CD4-positive, alpha-beta T cell treated with Interleukin-21 for 1 hour (primary cell): Measurements from ENCODE around the gene CREG1.
"Not testable (repeated sequence)": the region's sequence is repeated elsewhere in the genome, so short reads cannot be mapped to it uniquely, and the experiment has no call there.

Experiments
- DNase-seq: peaks from one replicate; pipeline ENCODE4 v3.0.0-alpha.2; 2020

CREG1 gene

DNA sequence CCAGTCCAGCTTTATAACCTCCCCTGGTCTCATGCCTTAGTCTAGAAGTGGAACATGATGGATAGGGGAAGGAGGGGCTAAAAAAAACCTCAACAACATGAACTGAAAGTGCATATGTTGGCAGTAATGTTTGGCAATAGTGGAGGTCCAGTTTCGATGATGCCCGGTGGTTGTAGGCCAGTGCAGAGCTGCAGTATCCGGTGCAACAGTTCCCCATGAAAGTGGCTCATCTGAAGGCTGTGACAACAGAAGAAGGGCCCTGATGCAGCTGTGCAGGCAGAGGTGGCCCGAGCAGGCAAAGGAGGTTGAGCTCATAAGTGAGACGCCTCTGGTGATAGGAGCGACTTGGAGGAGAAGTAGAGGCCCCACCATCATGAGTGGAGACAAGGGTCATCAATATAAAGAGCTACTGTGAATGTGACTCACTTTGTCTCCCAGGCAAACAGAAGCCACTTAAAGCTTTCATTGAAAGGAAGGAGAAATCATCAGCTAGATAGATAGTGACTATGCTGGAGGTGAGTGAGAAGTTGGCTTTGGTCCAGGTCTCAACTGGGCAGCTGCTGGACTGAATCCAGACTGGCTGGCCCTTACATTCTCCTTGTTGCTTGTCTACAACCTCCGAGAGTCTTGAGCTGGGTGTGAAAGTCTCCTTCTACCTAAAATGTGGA is 10.2 kb upstream of the CREG1 start:
- peak; percentile 7 for DNase-seq

GRCh38 chr1:167562702-167563101 is 9.1 kb upstream of the CREG1 start:
- DNase-seq = no peak

DNA sequence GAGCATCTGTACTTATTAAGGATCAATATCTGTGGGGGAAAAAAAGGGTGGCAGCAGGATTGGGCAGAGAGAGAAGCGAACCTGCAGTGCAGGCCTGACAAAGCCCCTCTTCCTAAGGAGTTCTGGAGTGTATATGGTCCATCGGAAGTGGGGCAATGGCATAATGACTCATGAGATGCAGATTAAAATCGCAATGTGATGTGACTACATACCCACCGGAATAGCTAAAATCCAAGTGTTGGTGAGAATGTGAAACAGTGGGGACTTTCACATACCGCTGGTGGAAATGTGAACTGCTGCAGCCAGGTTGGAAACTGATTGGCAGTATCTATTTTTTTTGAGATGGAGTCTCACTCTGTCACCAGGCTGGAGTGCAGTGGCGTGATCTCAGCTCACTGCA is 8.2 kb upstream of the CREG1 start:
- no peak for DNase-seq

DNA sequence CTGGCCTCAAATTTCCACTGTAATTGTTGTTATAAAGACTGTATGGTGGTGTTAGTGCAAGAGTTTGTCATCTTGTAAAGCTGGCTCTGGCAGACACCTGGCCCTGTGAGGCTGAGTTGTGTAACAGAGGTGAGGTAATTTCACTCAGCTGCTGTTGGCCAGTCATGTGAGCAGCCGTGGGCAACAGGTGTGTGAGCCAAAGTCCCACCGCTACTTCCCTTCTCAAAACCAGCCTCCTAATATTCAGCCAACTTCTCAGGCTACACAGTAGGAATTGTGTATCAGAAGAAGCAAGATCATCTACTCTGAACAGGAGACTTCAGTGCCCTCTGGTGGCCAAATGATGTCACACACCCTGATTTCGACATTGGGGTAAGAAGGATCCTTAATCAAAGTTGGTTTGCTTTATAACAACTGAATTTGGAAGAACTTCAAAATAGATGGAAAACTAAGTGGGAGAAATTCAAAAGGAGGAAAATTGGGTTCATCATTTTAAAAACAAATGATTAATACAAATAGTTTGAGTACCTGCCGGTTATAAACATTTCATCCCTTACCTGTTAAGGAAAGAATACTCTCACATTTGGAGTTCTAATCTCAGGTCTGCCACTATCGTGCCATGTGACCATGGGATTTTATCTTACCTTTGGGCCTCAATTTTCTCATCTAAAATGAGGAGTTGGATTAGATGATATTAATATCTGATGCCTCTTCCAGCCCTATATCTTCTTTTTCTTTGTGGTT is 2.6 kb upstream of the CREG1 start:
- peak; percentile 81 for DNase-seq

DNA sequence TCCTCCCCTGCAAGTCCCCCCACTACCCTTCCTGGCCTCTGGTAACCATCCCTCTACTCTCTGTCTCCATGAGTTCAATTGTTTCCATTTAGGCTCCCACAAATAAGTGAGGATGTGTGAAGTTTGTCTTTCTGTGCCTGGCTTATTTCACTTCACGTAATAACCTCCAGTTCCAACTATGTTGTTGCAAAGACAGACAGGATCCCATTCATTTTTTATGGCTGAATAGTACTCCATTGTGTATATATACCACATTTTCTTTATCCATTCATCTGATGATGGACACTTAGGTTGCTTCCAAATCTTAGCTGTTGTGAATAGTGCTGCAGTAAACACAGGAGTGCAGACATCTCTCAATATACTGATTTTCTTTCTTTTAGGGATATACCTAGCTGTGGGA is 1.5 kb upstream of the CREG1 start:
- DNase-seq = not testable (repeated sequence)

DNA sequence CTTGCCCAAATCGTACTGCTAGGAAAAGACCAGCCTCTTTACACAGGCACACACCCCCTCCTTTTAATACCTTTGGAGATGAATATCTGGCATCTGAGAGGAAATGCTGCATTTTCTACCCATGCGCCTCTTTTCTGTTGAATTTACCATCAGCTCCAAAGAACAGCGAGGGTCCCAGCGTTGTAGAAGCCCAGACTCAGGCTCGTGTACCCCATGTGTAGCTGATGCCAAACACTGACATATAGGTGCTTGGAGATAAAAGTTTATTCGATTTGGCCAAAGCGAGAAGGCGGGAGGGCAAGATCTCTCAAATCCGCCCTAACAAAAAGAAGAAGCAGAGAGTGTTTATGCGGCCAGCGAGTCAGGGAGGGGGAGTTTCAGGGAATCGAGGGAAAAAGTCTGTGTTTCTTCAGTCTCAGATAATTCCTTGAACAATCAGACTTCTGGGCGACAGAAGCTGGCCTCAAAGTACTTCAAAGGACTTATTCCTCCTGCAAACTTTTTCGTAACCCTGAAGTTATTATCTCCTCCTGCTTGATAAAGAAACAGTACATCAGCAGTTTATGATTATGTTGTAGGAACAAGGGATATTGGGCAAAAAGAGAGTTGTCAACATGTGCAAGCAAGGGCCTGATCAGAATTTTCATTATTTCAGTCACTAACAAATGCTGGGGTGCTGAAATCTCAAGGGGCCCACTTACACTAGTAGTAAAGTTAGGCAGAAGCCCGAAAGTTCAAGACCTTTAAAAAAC is 642 bp upstream of the CREG1 start:
- no peak for DNase-seq

DNA sequence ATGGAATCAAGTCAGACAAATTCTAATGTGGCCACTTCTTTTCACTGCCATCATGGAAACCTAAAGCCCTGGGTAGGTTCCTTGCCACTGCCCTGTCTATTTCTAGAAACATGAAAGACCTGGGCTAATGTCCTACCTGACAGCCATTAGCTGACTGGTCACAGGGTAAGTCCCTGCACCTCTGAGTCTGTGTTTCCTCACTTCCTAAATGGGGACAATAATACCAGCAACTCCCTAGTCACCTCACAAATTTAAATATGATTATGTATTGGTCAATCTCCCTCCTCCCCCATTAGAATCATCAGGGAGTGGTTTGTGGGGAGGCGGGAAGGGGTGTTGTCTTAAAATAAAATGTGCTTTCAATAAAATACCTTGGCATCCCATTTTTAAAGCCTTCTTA is 2.2 kb downstream of the CREG1 start:
- DNase-seq = no peak

DNA sequence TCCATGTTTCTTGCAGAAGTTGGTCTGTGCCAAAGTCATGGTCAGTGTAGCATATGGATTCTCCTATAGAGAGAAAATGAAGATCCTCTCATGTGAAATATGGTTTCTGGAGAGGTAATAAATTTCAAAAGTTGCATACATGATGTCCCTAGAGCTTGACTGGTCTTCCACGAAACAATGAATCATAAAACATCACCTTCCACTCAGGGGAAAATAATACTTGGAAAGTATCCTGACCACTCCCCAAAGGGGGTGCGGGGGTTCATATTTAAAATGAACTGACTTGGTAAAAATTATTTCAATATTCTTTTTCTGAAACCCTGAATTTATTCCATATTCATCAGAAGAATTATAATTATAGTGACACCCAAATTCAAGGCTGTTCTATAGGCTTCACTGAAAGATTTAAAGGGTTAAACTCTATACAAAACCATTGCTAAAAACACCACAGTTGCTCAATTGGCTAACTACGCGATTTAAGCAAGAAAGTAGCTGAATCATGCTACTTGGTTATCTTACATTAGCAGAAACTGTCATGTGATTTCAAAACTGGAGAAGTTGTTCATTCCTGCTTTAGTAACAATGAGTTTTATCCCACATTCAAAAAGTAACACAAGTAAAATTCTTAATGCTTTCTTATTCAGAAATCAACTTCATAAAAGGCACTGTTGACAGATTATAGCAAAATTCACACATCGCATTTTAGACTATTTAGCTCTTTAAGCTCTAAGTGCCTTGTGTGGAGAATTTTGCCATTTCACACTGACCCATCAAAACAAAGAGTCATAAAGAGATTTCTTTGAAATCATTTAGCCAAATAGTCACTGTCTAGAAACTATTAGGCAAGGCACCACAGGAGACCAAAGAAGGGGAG is 5.3 kb downstream of the CREG1 start:
- no peak for DNase-seq

DNA sequence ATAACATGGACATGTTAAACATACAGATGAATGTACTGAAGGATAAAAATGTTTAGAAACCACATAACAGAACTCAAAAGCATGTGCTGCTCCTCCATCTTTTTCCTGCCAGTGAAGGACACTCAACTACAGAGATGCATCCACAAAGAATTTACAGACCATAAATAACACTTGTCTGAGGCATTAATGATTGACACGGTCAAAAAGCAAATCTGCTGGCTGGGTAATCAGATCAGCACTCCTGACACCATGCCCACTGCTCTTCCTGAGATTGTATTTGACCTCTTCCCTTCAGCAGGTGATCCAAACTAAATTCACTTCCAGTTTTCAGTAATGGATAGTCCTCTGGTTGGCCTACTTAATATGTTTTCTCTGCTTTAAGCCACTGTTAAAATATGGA is 6.6 kb downstream of the CREG1 start:
- DNase-seq = no peak

DNA sequence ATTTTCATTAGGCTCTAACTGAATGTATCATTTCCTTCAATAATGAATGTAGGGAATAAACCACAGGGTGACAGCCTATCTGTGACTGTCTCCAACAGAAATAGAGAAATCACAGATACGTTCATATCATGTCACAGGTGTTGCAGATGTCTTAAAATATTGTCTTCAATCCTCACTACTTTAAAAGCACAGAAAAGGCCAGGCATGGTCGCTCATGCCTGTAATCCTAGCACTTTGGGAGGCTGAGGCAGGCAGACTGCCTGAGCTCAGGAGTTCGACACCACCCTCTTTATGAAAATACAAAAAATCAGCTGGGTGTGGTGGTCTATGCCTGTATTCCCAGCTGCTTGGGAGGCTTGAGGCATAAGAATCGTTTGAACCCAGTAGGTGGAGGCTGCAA is 8.2 kb downstream of the CREG1 start:
- DNase-seq = no peak

DNA sequence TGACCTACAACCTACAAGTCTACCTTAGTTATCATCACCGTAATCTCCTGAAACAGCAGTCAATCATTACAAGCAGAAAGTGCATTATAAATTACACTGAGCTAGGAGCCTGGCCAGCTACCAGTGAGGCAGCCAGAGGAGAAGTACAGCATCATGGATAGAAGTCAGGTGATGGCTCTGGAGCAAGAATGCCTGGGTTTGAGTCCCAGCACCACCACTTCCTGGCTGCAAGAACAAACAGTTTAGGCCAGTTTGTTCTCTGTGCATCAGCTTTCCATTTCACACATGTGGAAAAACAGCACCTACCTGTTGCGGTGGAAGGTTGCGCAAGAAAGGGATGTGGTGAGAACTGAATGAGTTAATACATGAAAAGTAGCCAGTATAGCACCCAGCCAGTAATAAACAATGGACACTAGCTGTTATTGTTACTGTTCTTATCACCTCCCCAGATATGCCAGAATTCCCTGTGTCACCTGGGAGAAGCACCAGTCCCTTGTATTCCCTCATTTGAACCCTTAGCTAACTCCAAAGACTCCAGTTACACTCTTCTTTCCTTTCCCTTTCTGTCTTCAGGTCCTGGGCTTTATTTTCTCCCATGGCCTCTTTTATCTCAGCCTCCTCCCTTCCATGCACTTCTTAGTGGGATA is 9.0 kb downstream of the CREG1 start:
- DNase-seq = no peak

- no peak for DNase-seq
These were observed 10.2 kb downstream of the CREG1 start for GRCh38 chr1:167543199-167543990.

- no peak for DNase-seq
These were observed 11.2 kb downstream of the CREG1 start for GRCh38 chr1:167542109-167543032.

DNA sequence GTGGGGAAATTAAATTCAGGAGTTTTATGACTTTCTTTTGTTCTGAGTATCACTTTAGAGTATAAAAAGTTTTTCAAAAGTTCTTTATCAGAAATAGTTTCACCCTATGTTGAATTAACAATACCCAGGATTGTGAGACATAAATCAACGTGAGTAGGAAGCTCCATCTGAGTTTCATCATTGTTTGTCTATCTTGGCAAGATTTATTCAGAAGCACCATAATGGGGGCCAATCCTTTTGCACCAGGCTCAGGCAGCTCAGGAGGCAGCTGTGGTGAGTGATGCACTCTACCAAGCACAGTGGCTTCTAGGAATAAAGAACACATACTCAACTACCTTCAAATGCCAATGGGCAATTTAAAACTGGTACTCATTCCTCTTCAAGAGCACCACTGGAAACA is 12.0 kb downstream of the CREG1 start:
- no peak for DNase-seq

DNA sequence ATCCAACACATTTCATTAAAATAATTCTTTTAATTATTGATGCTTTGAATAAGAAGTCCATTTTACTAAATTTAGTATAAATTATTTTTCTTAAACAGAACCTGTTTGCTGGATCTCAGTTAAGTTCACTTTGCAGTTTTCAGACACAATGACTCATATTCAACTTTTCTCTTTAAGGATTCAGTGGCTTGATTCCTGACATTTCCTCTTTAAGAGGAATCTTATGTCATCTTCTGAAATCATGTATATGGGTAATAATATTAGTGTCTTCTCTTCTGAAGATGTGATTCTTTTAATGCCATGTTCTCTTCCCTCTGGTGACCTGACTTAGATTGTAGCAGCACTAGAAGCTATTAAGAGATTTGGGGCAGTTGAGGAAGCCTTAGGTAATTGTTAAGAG is 12.6 kb downstream of the CREG1 start:
- no peak for DNase-seq

DNA sequence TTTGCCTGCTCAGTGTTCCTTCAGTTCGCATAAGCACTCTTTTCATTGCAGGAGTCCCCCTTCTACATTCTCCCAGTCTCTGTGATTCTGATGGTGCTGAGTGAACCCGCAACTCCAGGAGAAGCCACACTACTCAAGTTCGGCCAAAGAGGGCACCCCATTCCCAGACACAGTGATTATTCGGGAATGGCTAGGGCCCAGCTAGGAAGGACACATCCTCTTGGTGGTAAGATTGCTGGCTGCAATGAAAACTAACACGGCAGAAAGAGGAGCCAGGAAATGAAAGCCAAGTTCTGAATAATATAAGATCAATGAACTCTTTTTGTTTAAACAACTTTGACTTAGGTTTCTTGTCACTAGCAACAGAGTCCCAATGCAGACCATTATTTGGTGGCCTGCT is 14.9 kb downstream of the CREG1 start:
- no peak for DNase-seq

- peak; percentile 69 for DNase-seq
These were observed 19.7 kb downstream of the CREG1 start for GRCh38 chr1:167533851-167534300.

DNA sequence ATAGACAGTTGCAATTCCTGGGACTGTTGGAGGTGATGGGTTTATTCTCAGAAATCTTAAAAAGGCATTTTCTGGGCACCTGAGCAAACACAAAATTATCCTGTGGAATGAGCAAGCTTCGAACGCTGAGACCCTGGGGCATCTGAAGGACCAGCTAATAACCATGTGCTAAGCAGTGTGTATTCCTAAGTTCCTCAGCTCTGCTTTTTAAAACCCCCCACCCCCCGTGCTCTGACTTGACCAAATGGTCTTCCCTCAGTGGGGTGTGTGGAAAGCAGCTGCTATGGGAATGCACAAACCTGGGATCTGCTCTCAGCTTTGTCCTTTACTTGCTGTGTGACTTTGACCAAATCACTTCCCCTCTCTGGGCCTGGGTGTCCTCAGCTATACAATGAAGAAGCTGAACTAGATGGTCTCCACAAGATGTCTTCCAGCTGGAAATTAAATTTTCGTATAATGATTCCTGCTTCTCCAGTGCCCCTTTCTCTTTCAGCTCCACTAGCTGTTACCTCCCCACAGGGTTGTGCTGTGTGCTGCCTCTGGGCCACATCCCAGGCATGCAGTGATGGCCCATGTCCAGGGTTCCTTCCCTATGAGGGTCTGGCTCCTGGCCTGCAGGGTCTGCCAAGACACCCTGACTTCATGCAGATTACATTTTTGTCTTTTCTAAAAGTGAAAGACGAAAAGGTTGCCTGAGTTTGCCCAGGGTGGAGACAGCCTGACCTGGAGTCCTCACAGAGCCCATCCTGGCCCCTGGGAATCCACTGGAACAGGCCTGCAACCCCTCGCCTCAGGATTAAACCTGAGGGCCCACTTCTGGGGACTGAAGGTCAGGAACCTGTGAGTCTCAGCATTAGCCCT is 20.4 kb downstream of the CREG1 start:
- no peak for DNase-seq

DNA sequence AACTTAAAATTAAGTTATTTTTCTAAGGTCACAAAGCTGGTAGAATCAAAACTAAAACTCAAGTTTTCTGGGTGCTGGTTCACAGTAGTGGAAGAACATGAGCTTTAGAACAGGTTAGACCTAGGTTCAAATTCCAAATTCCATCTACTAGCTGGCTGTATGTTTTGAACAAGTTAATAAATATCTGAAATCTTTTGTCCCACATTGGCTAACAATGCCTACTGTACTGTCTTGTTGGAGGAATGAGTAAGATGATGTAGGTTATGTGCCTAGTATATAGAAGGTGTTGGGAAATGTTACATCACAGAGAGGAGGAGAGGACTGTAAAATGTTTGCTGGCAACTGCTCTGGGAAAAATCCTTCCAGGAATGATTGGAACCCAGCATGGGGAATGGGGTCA is 21.2 kb downstream of the CREG1 start:
- DNase-seq = no peak
